ENCODE measurements around the gene LTBP4. TPM values are rescaled to one million over a fixed set of nuclear protein-coding genes. Genes with fewer than 3 reads are reported as not detected.

Gene LTBP4
- total and polyA plus RNA-seq, 2 of the 13 experiments (the other 11 are each of a cell fraction or from before 2014, with no cell fraction given), result 0.86 to 2.3 TPM

GRCh38 chr19:40662925-40663694 lies 61.9 kb downstream of the LTBP4 start (continued):
- no peak for TF ChIP-seq ZSCAN5A (CRISPR knock-in tag; IDR thresholded peaks at IDR 0.05; ENCODE audit: borderline replicate concordance)
- no peak for TF ChIP-seq DPF2 (CRISPR knock-in tag; IDR thresholded peaks at IDR 0.05; ENCODE audit: borderline replicate concordance, low read depth)
- peak; percentile 57; the same call in 1 of the 2 replicates for TF ChIP-seq ETV5 (CRISPR knock-in tag; IDR thresholded peaks at IDR 0.05; ENCODE audit: borderline replicate concordance)
- TF ChIP-seq ZNF546 (CRISPR knock-in tag; conservative IDR thresholded peaks at IDR 0.05), result peak; percentile 72; the same call in 1 of the 2 replicates
- TF ChIP-seq ZNF761 (CRISPR knock-in tag; conservative IDR thresholded peaks at IDR 0.05), result no peak
- TF ChIP-seq SRY (CRISPR knock-in tag; IDR thresholded peaks at IDR 0.05), result peak; percentile 66; the same call in 1 of the 2 replicates
- TF ChIP-seq ZNF234 (CRISPR knock-in tag; conservative IDR thresholded peaks at IDR 0.05), result no peak
- TF ChIP-seq, protein P1, sequence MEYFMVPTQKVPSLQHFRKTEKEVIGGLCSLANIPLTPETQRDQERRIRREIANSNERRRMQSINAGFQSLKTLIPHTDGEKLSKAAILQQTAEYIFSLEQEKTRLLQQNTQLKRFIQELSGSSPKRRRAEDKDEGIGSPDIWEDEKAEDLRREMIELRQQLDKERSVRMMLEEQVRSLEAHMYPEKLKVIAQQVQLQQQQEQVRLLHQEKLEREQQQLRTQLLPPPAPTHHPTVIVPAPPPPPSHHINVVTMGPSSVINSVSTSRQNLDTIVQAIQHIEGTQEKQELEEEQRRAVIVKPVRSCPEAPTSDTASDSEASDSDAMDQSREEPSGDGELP (IDR thresholded peaks at IDR 0.05; ENCODE audit: borderline replicate concordance, low read depth), result peak; percentile 48; the same call in 1 of the 2 replicates
- TF ChIP-seq ISL2 (CRISPR knock-in tag; IDR thresholded peaks at IDR 0.05), result peak; percentile 68
- TF ChIP-seq ZSCAN22 (CRISPR knock-in tag; IDR thresholded peaks at IDR 0.05), result no peak
- TF ChIP-seq ZC3H13 (CRISPR knock-in tag; IDR thresholded peaks at IDR 0.05), result peak; percentile 44; the same call in 1 of the 2 replicates
- no peak for TF ChIP-seq ZBTB44 (CRISPR knock-in tag; IDR thresholded peaks at IDR 0.05)
- TF ChIP-seq SOX13 (IDR thresholded peaks at IDR 0.05), result no peak
- peak in 1 of 2 experiments; percentile 26; a peak in 1 of 4 replicates for TF ChIP-seq SOX13 (CRISPR knock-in tag; conservative IDR thresholded peaks at IDR 0.05 in 1 of 2, IDR thresholded peaks at IDR 0.05 in 1 of 2)
- TF ChIP-seq HOXA5 (CRISPR knock-in tag; IDR thresholded peaks at IDR 0.05), result peak; percentile 71; the same call in 1 of the 2 replicates
- TF ChIP-seq TAF15 (IDR thresholded peaks at IDR 0.05; ENCODE audit: low read depth, low read length, poor library complexity, severe bottlenecking), result peak; percentile 20
- TF ChIP-seq NCOR1 (IDR thresholded peaks at IDR 0.05; ENCODE audit: borderline replicate concordance, low read length), result no peak
- no peak for TF ChIP-seq ZNF704 (CRISPR knock-in tag; IDR thresholded peaks at IDR 0.05; ENCODE audit: borderline replicate concordance)
- peak; percentile 44 for TF ChIP-seq AGO1 (IDR thresholded peaks at IDR 0.05; ENCODE audit: low read depth, low read length, poor library complexity, severe bottlenecking)
- no peak for TF ChIP-seq SKI (IDR thresholded peaks at IDR 0.05; ENCODE audit: partially characterized antibody)
- no peak for TF ChIP-seq NPAS2 (CRISPR knock-in tag; IDR thresholded peaks at IDR 0.05; ENCODE audit: borderline replicate concordance)

Data from HepG2 (cell line).